ENCODE results near the gene SPOCK1.

- no peak for TF ChIP-seq CTCF (IDR thresholded peaks at IDR 0.05; ENCODE audit: poor library complexity)
- no peak for TF ChIP-seq EZH2 (IDR thresholded peaks at IDR 0.05; ENCODE audit: borderline replicate concordance)
- TF ChIP-seq EZH2phosphoT487 (IDR thresholded peaks at IDR 0.05; ENCODE audit: low read depth, severe bottlenecking, unreplicated experiment), result no peak
Measured at GRCh38 chr5:137226081-137226480, 273.0 kb downstream of the SPOCK1 start.

Data from hepatocyte (in vitro differentiated cells).